ENCODE results near the gene DENND1C. TPM values are rescaled to one million over a fixed set of nuclear protein-coding genes. Genes with fewer than 3 reads are reported as not detected.
"Not testable (repeated sequence)": the region's sequence is repeated elsewhere in the genome, so short reads cannot be mapped to it uniquely, and the experiment has no call there.

The DENND1C gene
- total and polyA plus RNA-seq, 2 experiments from 2014 or later = 3.1 to 6.1 TPM

DNA sequence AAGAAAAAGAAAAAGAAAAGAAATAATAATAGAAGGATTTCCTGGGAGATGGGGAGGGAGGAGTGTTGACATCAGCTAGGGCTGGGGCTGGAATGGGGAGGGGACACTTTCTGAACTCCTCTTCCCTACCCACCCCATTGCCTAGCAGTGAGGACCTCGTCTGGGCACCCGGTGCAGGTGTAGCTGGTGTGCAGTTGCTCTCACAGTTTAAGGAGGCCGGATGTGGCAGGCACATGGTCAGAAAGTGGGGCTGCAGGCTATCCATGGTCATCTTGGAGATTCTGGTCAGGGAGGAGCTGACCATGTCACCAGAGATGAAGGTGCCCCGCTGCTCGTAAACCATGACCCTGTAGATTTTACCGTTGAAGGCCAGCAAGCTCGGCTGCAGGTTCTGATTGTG, 29.0 kb upstream of the DENND1C start:
- Histone ChIP-seq H3K4me1 (ENCODE audit: insufficient read depth) (no peaks in the 10 kb centered on the region), H3K27me3 (ENCODE audit: insufficient read depth) (no peaks in the 10 kb centered on the region), H3K36me3 (ENCODE audit: insufficient read depth) (no peaks in the 10 kb centered on the region), H3K4me2 (no peak overlapping the region), H3K4me3 (no peak overlapping the region), H3K27ac (ENCODE audit: low read depth) (no peak overlapping the region), H4K20me1 (replicated peaks; ENCODE audit: insufficient read depth) (no peaks in the 10 kb centered on the region), H2AFZ (no peak overlapping the region), H3K9me2 (ENCODE audit: insufficient read depth) (no peaks in the 10 kb centered on the region), H3F3A (replicated peaks; ENCODE audit: low read depth) (no peaks in the 10 kb centered on the region), H3K79me2 (replicated peaks; ENCODE audit: insufficient read depth) (no peaks in the 10 kb centered on the region)
- Mint-ChIP-seq H3K9me3 (no peaks in the 10 kb centered on the region; the same call in 2 of the 3 replicates), H3K4me1 (no peaks in the 10 kb centered on the region), H3K36me3 (ENCODE audit: low read depth) (no peaks in the 10 kb centered on the region), H3K27ac (no peak overlapping the region), H3K27me3 (ENCODE audit: insufficient read depth, low read depth, poor library complexity) (peaks cover 5% of the 10 kb centered on the region), H3K4me3 (no peak overlapping the region)
- no peak for DNase-seq (ENCODE audit: low spot score)
- no peak for TF ChIP-seq ZNF114 (CRISPR knock-in tag; IDR thresholded peaks at IDR 0.05)
- ATAC-seq = no peak

DNA sequence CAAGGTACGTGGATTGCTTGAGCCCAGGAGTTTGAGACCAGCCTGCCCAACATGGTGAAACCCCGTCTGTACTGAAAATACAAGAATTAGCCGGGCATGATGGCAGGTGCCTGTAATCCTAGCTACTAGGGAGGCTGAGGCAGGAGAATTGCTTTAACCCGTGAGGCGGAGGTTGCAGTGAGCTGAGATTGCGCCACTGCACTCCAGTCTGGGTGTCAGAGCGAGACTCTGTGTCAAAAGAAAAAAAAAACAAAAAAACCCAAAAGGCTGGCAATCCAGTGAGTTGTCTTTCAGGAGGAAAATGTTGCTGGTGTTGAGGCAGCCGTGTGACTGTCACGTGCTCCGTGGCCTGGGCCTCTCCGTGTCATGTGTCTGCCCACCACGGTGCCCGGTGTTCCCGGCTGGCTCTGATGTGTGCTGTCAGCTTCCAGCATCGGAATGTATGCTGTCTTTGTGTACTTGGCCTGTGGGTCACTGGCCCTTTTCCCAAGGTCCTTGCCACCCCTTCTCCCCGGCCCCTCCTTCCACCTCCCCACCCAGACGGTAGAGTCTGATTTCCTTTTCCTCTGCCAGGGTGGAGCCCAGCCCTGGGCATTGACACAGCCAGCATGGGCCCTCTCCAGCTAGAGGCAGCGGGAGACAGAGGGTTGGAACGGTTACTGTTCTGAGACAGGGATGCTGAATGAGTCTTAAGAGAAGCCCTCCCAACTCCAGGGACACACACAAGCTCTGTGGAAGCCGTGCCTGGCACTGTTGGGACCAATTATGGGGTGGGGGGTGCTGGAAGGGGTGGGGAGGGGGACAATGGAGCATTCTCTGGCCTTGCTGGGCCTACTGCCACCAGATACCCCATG, 27.8 kb upstream of the DENND1C start:
- ATAC-seq = no peak

DNA sequence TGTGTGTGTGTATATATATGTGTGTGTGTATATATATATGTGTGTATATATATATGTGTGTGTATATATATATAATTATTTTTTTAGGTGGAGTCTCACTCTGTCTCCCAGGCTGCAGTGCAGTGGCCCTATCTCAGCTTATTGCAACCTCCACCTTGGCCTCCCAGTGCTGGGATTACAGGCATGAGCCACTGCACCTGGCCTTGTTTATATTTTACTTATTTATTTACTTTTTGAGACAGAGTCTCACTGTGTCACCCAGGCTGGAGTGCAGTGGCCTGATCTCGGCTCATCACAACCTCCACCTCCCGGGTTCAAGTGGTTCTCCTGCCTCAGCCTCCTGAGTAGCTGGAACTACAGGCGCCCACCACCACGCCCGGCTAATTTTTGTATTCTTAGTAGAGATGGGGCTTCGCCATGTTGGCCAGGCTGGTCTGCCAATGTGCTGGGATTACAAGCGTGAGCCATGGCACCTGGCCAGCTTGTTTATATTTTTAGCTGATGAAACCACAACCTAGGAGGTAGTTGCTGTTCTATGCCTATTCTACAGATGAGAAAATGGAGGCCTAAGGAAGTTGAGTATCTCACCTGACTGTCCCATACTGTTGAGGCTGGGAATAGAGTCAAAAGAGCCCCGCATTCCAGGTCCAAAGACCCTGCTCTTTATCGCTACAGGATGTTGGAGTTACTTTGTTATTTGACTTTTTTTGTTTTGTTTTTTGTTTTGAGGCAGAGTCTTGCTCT, 26.6 kb upstream of the DENND1C start:
- ATAC-seq; DNase-seq (ENCODE audit: low spot score); H3K36me3 ChIP-seq (ENCODE audit: insufficient read depth); H3K9me2 ChIP-seq (ENCODE audit: insufficient read depth); H4K20me1 ChIP-seq (replicated peaks; ENCODE audit: insufficient read depth); H2AFZ ChIP-seq; H3K4me3 ChIP-seq; H3K4me2 ChIP-seq; H3K79me2 ChIP-seq (replicated peaks; ENCODE audit: insufficient read depth); H3K4me3 Mint-ChIP-seq; H3K27me3 Mint-ChIP-seq (ENCODE audit: insufficient read depth, low read depth, poor library complexity); H3K27me3 ChIP-seq (ENCODE audit: insufficient read depth); H3K4me1 ChIP-seq (ENCODE audit: insufficient read depth); H3K27ac Mint-ChIP-seq; H3K9me3 Mint-ChIP-seq; H3F3A ChIP-seq (replicated peaks; ENCODE audit: low read depth); H3K27ac ChIP-seq (ENCODE audit: low read depth); H3K36me3 Mint-ChIP-seq (ENCODE audit: low read depth); H3K4me1 Mint-ChIP-seq: not testable (repeated sequence)

More for the DNA sequence above, 27.8 kb upstream of the DENND1C start:
- no peaks in the 10 kb centered on the region for H3K9me2 ChIP-seq (ENCODE audit: insufficient read depth)
- H3K36me3 ChIP-seq (ENCODE audit: insufficient read depth) = no peaks in the 10 kb centered on the region
- no peaks in the 10 kb centered on the region for H3K36me3 Mint-ChIP-seq (ENCODE audit: low read depth)
- H3K9me3 Mint-ChIP-seq = no peaks in the 10 kb centered on the region; the same call in 2 of the 3 replicates
- no peaks in the 10 kb centered on the region for H3K79me2 ChIP-seq (replicated peaks; ENCODE audit: insufficient read depth)
- no peak for DNase-seq (ENCODE audit: low spot score)
- no peaks in the 10 kb centered on the region for H3F3A ChIP-seq (replicated peaks; ENCODE audit: low read depth)
- no peak overlapping the region for H3K27ac ChIP-seq (ENCODE audit: low read depth)
- no peaks in the 10 kb centered on the region for H3K27me3 ChIP-seq (ENCODE audit: insufficient read depth)
- H3K4me3 Mint-ChIP-seq = no peak overlapping the region
- H4K20me1 ChIP-seq (replicated peaks; ENCODE audit: insufficient read depth) = no peaks in the 10 kb centered on the region
- H3K27me3 Mint-ChIP-seq (ENCODE audit: insufficient read depth, low read depth, poor library complexity) = peaks cover 9% of the 10 kb centered on the region
- no peak overlapping the region for H3K4me2 ChIP-seq
- H3K4me1 ChIP-seq (ENCODE audit: insufficient read depth) = no peaks in the 10 kb centered on the region
- TF ChIP-seq CREB1 (CRISPR knock-in tag; IDR thresholded peaks at IDR 0.05; ENCODE audit: low read depth) (no peak), ZNF114 (CRISPR knock-in tag; IDR thresholded peaks at IDR 0.05) (no peak), STAT1 (IDR thresholded peaks at IDR 0.05; ENCODE audit: unreplicated experiment) (no peak)
- TF ChIP-seq, protein P1, sequence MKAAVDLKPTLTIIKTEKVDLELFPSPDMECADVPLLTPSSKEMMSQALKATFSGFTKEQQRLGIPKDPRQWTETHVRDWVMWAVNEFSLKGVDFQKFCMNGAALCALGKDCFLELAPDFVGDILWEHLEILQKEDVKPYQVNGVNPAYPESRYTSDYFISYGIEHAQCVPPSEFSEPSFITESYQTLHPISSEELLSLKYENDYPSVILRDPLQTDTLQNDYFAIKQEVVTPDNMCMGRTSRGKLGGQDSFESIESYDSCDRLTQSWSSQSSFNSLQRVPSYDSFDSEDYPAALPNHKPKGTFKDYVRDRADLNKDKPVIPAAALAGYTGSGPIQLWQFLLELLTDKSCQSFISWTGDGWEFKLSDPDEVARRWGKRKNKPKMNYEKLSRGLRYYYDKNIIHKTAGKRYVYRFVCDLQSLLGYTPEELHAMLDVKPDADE (IDR thresholded peaks at IDR 0.05) = no peak
- no peak overlapping the region; the same call in 1 of the 2 replicates for H2AFZ ChIP-seq
- H3K4me1 Mint-ChIP-seq = no peaks in the 10 kb centered on the region
- H3K27ac Mint-ChIP-seq = no peak overlapping the region
- H3K4me3 ChIP-seq = no peak overlapping the region
